ENCODE results near the gene DNAJB12.

DNA sequence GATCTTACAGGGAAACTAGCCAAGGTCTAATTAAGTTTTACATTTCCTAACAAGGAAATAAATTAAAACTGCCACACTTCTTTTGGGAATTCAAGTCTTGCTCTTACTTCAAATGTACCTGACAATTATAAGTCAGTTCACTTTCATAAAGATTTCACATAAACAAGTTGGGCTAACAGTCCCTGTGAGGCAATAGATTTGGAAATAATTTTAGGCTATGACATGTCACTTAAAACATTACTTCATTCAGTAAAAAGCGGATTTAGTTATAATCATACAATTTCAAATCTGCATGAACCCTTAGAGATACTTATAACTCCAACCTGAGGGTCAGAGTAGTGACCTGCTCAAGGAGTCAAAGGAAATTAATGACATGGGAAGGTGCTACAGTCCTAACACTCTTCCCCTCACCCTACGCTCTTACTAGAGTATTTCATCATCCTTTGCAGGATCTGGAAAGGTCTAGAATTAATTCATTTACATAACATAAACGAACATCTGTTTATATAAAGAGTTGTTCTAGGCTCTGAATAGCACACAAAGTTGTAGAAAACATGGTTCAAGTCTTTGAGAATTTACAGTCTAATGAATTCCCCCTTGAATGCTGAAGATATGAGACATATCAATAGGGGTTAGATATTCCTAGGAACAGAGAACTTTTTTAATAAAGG, 32.3 kb upstream of the DNAJB12 start:
- no peak for TF ChIP-seq EZH2 (optimal IDR thresholded peaks at IDR 0.05; ENCODE audit: low read depth, low read length)
- TF ChIP-seq EZH2phosphoT487 (IDR thresholded peaks at IDR 0.05; ENCODE audit: low read length): no peak

Data from MM.1S (cell line).